HCT116 (cell line): ENCODE results near the gene AKIRIN2. TPM values are rescaled to one million over a fixed set of nuclear protein-coding genes. Genes with fewer than 3 reads are reported as not detected.

Experiments used
- ATAC-seq: fragments of 200-7000 bp; cut with Tn5 transposase; 2 replicates; pipeline ENCODE4 v1.9.1; 2020; ENCODE audit warnings: mild to moderate bottlenecking, moderate library complexity
- BruUV-seq: library from RNA; stranded (reverse); fragments of 400-500 nt; replicated peaks from 2 replicates; lab custom pipeline; 2021; lab: Mats Ljungman, UMichigan
- CTCF ChIA-PET: fragments of 300-600 bp; sonication (Branson Sonifier 250); formaldehyde crosslinking; loops from one replicate; lab custom pipeline; 2021; ENCODE audit warnings: antibody characterized with exemption; lab: Charles Lee
- POLR2A ChIA-PET: fragments of 300-600, 350-600 bp; sonication (Branson Sonifier 250); formaldehyde crosslinking; loops from one replicate; lab custom pipeline; 2021; ENCODE audit warnings: antibody characterized with exemption; lab: Charles Lee
- RAD21 ChIA-PET, 2 experiments: fragments of 300-600 bp; sonication (Branson Sonifier 250); formaldehyde crosslinking; loops; one replicate each; lab custom pipeline; 2023; ENCODE audit warnings: low total read pairs in 2 of 2; ENCODE audit not compliant: uncharacterized antibody in 2 of 2, unreplicated experiment in 2 of 2, low non-redundant PET in 1 of 2; lab: Charles Lee
- DNase-seq: peaks from one replicate; pipeline ENCODE4 v3.0.0-alpha.2; 2010; ENCODE audit warnings: low read depth, low spot score
- H2AFZ ChIP-seq: fragments of 200-600 bp; shearing (Covaris generic), sonication (generic); 2 replicates; pipeline ENCODE4 v1.6.1; 2017; ENCODE audit warnings: low read depth, mixed run types, mixed read lengths, antibody characterized with exemption, low read length; ENCODE audit not compliant: poor library complexity, severe bottlenecking
- H3K27ac ChIP-seq: 2 replicates; pipeline ENCODE4 v1.5.1; 2012; ENCODE audit warnings: low read depth, low read length
- H3K27me3 ChIP-seq: fragments of 200-600 bp; sonication (generic); 2 replicates; pipeline ENCODE4 v1.6.1; 2016; ENCODE audit warnings: mixed run types, low read length, mixed read lengths; ENCODE audit not compliant: insufficient read depth
- H3K36me3 ChIP-seq, 2 experiments: fragments of 200-500 bp in 1 of 2; fragments of 200-600 bp in 1 of 2; sonication (Bioruptor generic) in 1 of 2; sonication (generic) in 1 of 2; 2 replicates each; pipeline versions ENCODE4 v1.5.1 to v1.6.1; 2014 to 2016; ENCODE audit warnings: low read length in 2 of 2, inconsistent platforms in 1 of 2, mixed read lengths in 1 of 2, mixed run types in 1 of 2; ENCODE audit not compliant: insufficient read depth in 2 of 2, control insufficient read depth in 1 of 2
- H3K4me1 ChIP-seq, 2 experiments: fragments of 200-600 bp in 1 of 2; sonication (generic) in 1 of 2; 2 replicates each; pipeline versions ENCODE4 v1.5.1 to v1.6.1; 2012 to 2017; ENCODE audit warnings: low read length in 2 of 2, inconsistent platforms in 1 of 2, mild to moderate bottlenecking in 1 of 2, mixed read lengths in 1 of 2, mixed run types in 1 of 2, moderate library complexity in 1 of 2; ENCODE audit not compliant: insufficient read depth in 2 of 2, control insufficient read depth in 1 of 2
- H3K4me2 ChIP-seq: fragments of 200-600 bp; sonication (generic); 2 replicates; pipeline ENCODE4 v1.6.1; 2017; ENCODE audit warnings: mixed run types, low read length, mixed read lengths
- H3K4me3 ChIP-seq, 2 experiments: fragments of 200-600 bp in 1 of 2; sonication (generic) in 1 of 2; replicated peaks in 1 of 2; 2 replicates each; pipeline ENCODE4 v1.5.1; 2011 to 2016; ENCODE audit warnings: low read length in 2 of 2, control low read depth in 1 of 2, low read depth in 1 of 2, mild to moderate bottlenecking in 1 of 2, mixed read lengths in 1 of 2, mixed run types in 1 of 2
- H3K79me2 ChIP-seq: fragments of 200-600 bp; sonication (generic); 2 replicates; pipeline ENCODE4 v1.6.1; 2017; ENCODE audit warnings: mild to moderate bottlenecking, mixed run types, low read length, moderate library complexity, mixed read lengths; ENCODE audit not compliant: insufficient read depth
- H3K9ac ChIP-seq: fragments of 200-600 bp; sonication (generic); 2 replicates; pipeline ENCODE4 v1.6.1; 2016; ENCODE audit warnings: low read length, mixed read lengths
- H3K9me2 ChIP-seq: fragments of 200-600 bp; sonication (generic), shearing (Covaris generic); 2 replicates; pipeline ENCODE4 v1.6.1; 2017; ENCODE audit warnings: mixed run types, mild to moderate bottlenecking, moderate library complexity; ENCODE audit not compliant: insufficient read depth
- H3K9me3 ChIP-seq, 2 experiments: fragments of 200-500 bp in 1 of 2; fragments of 200-600 bp in 1 of 2; sonication (Bioruptor generic) in 1 of 2; sonication (generic) in 1 of 2; 2 replicates each; pipeline ENCODE4 v1.6.1; 2014 to 2017; ENCODE audit warnings: low read length in 2 of 2, mixed read lengths in 2 of 2, inconsistent platforms in 1 of 2, low read depth in 1 of 2, mild to moderate bottlenecking in 1 of 2, mixed run types in 1 of 2, moderate library complexity in 1 of 2; ENCODE audit not compliant: control insufficient read depth in 1 of 2, insufficient read depth in 1 of 2
- H4K20me1 ChIP-seq: fragments of 200-600 bp; sonication (generic), shearing (Covaris generic); 2 replicates; pipeline ENCODE4 v1.6.1; 2017; ENCODE audit warnings: mixed run types, mild to moderate bottlenecking, moderate library complexity; ENCODE audit not compliant: insufficient read depth
- CBX3 ChIP-seq: IDR thresholded peaks from 2 replicates; pipeline ENCODE4 v1.6.1; 2012; ENCODE audit warnings: low read depth
- CEBPB ChIP-seq: IDR thresholded peaks from 2 replicates; pipeline ENCODE4 v1.6.1; 2012; ENCODE audit warnings: low read depth
- EGR1 ChIP-seq: IDR thresholded peaks from 2 replicates; pipeline ENCODE4 v1.6.1; 2012; ENCODE audit warnings: low read depth
- EZH2 ChIP-seq: fragments of 200-600 bp; sonication (generic); IDR thresholded peaks from 2 replicates; pipeline ENCODE4 v1.6.1; 2017; ENCODE audit warnings: antibody characterized with exemption, mixed run types
- EZH2phosphoT487 ChIP-seq: fragments of 200-600 bp; IDR thresholded peaks from 2 replicates; pipeline ENCODE4 v1.6.1; 2018; ENCODE audit warnings: antibody characterized with exemption, borderline replicate concordance
- JUND ChIP-seq: IDR thresholded peaks from 2 replicates; pipeline ENCODE4 v1.6.1; 2012
- POLR2A ChIP-seq: IDR thresholded peaks from 2 replicates; pipeline ENCODE4 v1.7.0; 2011; ENCODE audit warnings: borderline replicate concordance; ENCODE audit not compliant: insufficient read depth, insufficient read length; ENCODE audit errors: extremely low read depth
- POLR2AphosphoS5 ChIP-seq: IDR thresholded peaks from 2 replicates; pipeline ENCODE4 v1.6.1; 2011; ENCODE audit warnings: mild to moderate bottlenecking, low read depth, low read length, moderate library complexity
- SIN3A ChIP-seq: IDR thresholded peaks from 2 replicates; pipeline ENCODE4 v1.6.1; 2012; ENCODE audit warnings: low read depth
- SP1 ChIP-seq: IDR thresholded peaks from 2 replicates; pipeline ENCODE4 v1.6.1; 2012; ENCODE audit warnings: low read depth
- SRF ChIP-seq: IDR thresholded peaks from 2 replicates; pipeline ENCODE4 v1.6.1; 2012; ENCODE audit warnings: low read depth
- TCF7L2 ChIP-seq: IDR thresholded peaks from 2 replicates; pipeline ENCODE4 v1.7.0; 2011; ENCODE audit warnings: borderline replicate concordance, inconsistent platforms; ENCODE audit not compliant: insufficient read depth, insufficient read length; ENCODE audit errors: extremely low read depth
- YY1 ChIP-seq: IDR thresholded peaks from 2 replicates; pipeline ENCODE4 v1.6.1; 2011; ENCODE audit warnings: low read length, low read depth, moderate library complexity, mild to moderate bottlenecking; ENCODE audit not compliant: insufficient replicate concordance; ENCODE audit errors: extremely low read depth
- ZFX ChIP-seq: fragments of 450-650 bp; IDR thresholded peaks from 2 replicates; pipeline ENCODE4 v1.6.1; 2017
- ZNF274 ChIP-seq: fragments of 200-500 bp; sonication (Bioruptor generic); IDR thresholded peaks from 2 replicates; pipeline ENCODE4 v1.6.1; 2014; ENCODE audit warnings: mild to moderate bottlenecking, low read depth, low read length, inconsistent platforms
- intact Hi-C: fragments of 100-400 bp; cut with micrococcal nuclease; formaldehyde crosslinking; loops from 2 replicates; pipeline ENCODE4 v1.10.0; 2022
- total RNA-seq: library from RNA; stranded (reverse); gene quantifications from one replicate; pipeline ENCODE4 v1.2.1, GENCODE V29; 2021; ENCODE audit not compliant: unreplicated experiment
- TF ChIP-seq, protein P1 (sequence below), 3 experiments: fragments of 200-600 bp in 1 of 3; sonication (generic) in 1 of 3; IDR thresholded peaks in 2 of 3; conservative IDR thresholded peaks in 1 of 3; 2 replicates each; pipeline ENCODE4 v1.5.1; 2012 to 2017; ENCODE audit warnings: low read depth in 2 of 3, low read length in 2 of 3, antibody characterized with exemption in 1 of 3, borderline replicate concordance in 1 of 3, control low read depth in 1 of 3, mild to moderate bottlenecking in 1 of 3, mixed read lengths in 1 of 3, mixed run types in 1 of 3, moderate library complexity in 1 of 3; ENCODE audit not compliant: insufficient read depth in 1 of 3
- TF ChIP-seq, protein P2 (sequence below): IDR thresholded peaks from 2 replicates; pipeline ENCODE4 v1.6.1; 2012; ENCODE audit warnings: low read depth
- TF ChIP-seq, protein P3 (sequence below): IDR thresholded peaks from 2 replicates; pipeline ENCODE4 v1.6.1; 2012
- TF ChIP-seq, protein P4 (sequence below): IDR thresholded peaks from 2 replicates; pipeline ENCODE4 v1.6.1; 2012

Gene AKIRIN2
- total RNA-seq, 1 experiment from 2014 or later, result 54.8 TPM

DNA sequence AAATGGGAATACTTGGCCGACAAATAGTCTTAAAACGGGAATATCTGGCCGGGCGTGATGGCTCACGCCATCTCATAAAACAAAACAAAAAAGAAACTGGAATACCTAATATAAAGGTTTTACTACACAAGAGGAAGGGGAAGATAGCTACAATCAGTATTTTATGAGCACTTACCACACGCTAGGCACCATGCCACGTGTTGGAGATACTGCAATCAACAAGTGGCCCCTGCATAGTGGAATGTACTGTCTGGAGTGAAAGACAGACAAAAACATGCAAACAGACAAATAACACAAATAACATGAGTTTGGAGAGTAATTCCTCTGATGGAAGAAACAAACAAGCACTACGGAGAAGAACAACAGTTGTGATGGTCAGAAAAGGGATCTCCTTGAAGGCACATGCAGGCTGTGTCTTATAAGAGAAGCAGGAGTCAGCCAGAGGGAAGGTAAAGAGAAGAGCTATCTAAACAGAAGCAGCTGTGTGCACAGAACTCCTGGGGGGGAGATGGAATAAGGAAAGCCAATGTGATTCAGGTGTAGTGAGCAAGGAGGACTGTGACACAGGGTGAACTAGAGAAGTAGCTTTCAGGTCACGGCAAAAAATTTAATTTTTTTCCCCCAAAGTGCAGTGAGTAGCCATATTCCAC lies 39.1 kb upstream of the AKIRIN2 start:
- Histone ChIP-seq H3K27me3 (no peaks in the 10 kb centered on the region), H2AFZ (no peak overlapping the region), H3K9ac (no peak overlapping the region), H4K20me1 (no peaks in the 10 kb centered on the region), H3K9me3 (no peaks in the 10 kb centered on the region), H3K9me2 (no peaks in the 10 kb centered on the region; the same call in 1 of the 2 replicates), H3K4me3 (no peak overlapping the region), H3K4me2 (no peak overlapping the region), H3K27ac (no peak overlapping the region), H3K36me3 (no peaks in the 10 kb centered on the region), H3K4me1 (no peaks in the 10 kb centered on the region), H3K79me2 (no peaks in the 10 kb centered on the region)
- ChIA-PET RAD21 (no interaction called here), POLR2A (interaction anchor here (0.6 kb wide), 1 partner anchor 40 kb away, joined by 3 read pairs; no protein-coding TSS in a partner anchor), CTCF (no interaction called here)
- ATAC-seq (no peak), DNase-seq (no peak)
- TF ChIP-seq CEBPB, result no peak
- TF ChIP-seq YY1, result no peak
- TF ChIP-seq, protein P1, sequence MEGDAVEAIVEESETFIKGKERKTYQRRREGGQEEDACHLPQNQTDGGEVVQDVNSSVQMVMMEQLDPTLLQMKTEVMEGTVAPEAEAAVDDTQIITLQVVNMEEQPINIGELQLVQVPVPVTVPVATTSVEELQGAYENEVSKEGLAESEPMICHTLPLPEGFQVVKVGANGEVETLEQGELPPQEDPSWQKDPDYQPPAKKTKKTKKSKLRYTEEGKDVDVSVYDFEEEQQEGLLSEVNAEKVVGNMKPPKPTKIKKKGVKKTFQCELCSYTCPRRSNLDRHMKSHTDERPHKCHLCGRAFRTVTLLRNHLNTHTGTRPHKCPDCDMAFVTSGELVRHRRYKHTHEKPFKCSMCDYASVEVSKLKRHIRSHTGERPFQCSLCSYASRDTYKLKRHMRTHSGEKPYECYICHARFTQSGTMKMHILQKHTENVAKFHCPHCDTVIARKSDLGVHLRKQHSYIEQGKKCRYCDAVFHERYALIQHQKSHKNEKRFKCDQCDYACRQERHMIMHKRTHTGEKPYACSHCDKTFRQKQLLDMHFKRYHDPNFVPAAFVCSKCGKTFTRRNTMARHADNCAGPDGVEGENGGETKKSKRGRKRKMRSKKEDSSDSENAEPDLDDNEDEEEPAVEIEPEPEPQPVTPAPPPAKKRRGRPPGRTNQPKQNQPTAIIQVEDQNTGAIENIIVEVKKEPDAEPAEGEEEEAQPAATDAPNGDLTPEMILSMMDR (IDR thresholded peaks at IDR 0.05 in 2 of 3, conservative IDR thresholded peaks at IDR 0.05 in 1 of 3; ENCODE audit: borderline replicate concordance in 1 of 3, insufficient read depth in 1 of 3, low read depth in 2 of 3, low read length in 2 of 3), result no peak
- no peak for TF ChIP-seq EGR1
- TF ChIP-seq, protein P2, sequence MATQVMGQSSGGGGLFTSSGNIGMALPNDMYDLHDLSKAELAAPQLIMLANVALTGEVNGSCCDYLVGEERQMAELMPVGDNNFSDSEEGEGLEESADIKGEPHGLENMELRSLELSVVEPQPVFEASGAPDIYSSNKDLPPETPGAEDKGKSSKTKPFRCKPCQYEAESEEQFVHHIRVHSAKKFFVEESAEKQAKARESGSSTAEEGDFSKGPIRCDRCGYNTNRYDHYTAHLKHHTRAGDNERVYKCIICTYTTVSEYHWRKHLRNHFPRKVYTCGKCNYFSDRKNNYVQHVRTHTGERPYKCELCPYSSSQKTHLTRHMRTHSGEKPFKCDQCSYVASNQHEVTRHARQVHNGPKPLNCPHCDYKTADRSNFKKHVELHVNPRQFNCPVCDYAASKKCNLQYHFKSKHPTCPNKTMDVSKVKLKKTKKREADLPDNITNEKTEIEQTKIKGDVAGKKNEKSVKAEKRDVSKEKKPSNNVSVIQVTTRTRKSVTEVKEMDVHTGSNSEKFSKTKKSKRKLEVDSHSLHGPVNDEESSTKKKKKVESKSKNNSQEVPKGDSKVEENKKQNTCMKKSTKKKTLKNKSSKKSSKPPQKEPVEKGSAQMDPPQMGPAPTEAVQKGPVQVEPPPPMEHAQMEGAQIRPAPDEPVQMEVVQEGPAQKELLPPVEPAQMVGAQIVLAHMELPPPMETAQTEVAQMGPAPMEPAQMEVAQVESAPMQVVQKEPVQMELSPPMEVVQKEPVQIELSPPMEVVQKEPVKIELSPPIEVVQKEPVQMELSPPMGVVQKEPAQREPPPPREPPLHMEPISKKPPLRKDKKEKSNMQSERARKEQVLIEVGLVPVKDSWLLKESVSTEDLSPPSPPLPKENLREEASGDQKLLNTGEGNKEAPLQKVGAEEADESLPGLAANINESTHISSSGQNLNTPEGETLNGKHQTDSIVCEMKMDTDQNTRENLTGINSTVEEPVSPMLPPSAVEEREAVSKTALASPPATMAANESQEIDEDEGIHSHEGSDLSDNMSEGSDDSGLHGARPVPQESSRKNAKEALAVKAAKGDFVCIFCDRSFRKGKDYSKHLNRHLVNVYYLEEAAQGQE, result no peak
- no peak for TF ChIP-seq TCF7L2
- no peak for TF ChIP-seq POLR2AphosphoS5
- no peak for TF ChIP-seq SIN3A
- no peak for TF ChIP-seq ZFX
- TF ChIP-seq, protein P3, sequence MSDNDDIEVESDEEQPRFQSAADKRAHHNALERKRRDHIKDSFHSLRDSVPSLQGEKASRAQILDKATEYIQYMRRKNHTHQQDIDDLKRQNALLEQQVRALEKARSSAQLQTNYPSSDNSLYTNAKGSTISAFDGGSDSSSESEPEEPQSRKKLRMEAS, result no peak
- TF ChIP-seq JUND, result no peak
- no peak for TF ChIP-seq EZH2phosphoT487
- TF ChIP-seq EZH2, result no peak
- no peak for TF ChIP-seq SP1
- no peak for TF ChIP-seq POLR2A
- no peak for TF ChIP-seq ZNF274
- TF ChIP-seq, protein P4, sequence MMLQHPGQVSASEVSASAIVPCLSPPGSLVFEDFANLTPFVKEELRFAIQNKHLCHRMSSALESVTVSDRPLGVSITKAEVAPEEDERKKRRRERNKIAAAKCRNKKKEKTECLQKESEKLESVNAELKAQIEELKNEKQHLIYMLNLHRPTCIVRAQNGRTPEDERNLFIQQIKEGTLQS, result no peak
- TF ChIP-seq CBX3, result no peak
- no peak for TF ChIP-seq SRF
- BruUV-seq, result no TSS peak
- intact Hi-C loops, result no loop called here
